Measurements from ENCODE around the gene SMIM41. TPM values are rescaled to one million over a fixed set of nuclear protein-coding genes. Genes with fewer than 3 reads are reported as not detected.

SMIM41 gene
- total and polyA plus RNA-seq, 10 of the 15 experiments (the other 5 are each of a cell fraction or from before 2014, with no cell fraction given): not detected

- TF ChIP-seq CTCF (IDR thresholded peaks at IDR 0.05 in 2 of 3, conservative IDR thresholded peaks at IDR 0.05 in 1 of 3; ENCODE audit: control insufficient read depth in 2 of 3, extremely low read depth in 1 of 3, insufficient read depth in 1 of 3, low read depth in 3 of 3, low read length in 3 of 3): no peak
- TF ChIP-seq JUND (IDR thresholded peaks at IDR 0.05; ENCODE audit: low read depth, low read length): no peak
- TF ChIP-seq USF2 (IDR thresholded peaks at IDR 0.05; ENCODE audit: borderline replicate concordance, low read depth, low read length): no peak
Observed at GRCh38 chr12:52074971-52075724, 4.4 kb upstream of the SMIM41 start (continued).

GRCh38 chr12:52076811-52077210, 2.7 kb upstream of the SMIM41 start:
- ChIA-PET SMC1A (ENCODE audit: uncharacterized antibody, unreplicated experiment) (no interaction called here), RAD21 (ENCODE audit: unreplicated experiment) (interaction anchor here (2.0 kb wide), 1 partner anchor 52 kb away, joined by 5 read pairs; no protein-coding TSS in a partner anchor), CTCF (interaction anchor here (1.1 to 1.3 kb wide), 2 partner anchors 9 to 11 kb away, joined by 3 read pairs; no protein-coding TSS in a partner anchor), POLR2A (interaction anchor here (1.0 kb wide), 1 partner anchor 36 kb away, joined by 3 read pairs; no protein-coding TSS in a partner anchor)
- H3K27me3 ChIP-seq (replicated peaks in 1 of 2; ENCODE audit: control insufficient read depth in 2 of 2, insufficient read depth in 2 of 2, low read length in 1 of 2): no peaks in the 10 kb centered on the region
- peaks cover 22% of the 10 kb centered on the region for H3K79me2 ChIP-seq (ENCODE audit: control insufficient read depth, insufficient read depth, low read length)
- no peak overlapping the region for H3K9ac ChIP-seq (ENCODE audit: control insufficient read depth, insufficient read depth, low read length)
- WGBS (ENCODE audit: insufficient coverage, insufficient replicate concordance, low lambda C conversion rate, missing lambda C conversion rate): 91% methylated on average over 16 of the region's 16 CpGs
- peaks cover 19% of the 10 kb centered on the region for H3K4me1 ChIP-seq (ENCODE audit: control insufficient read depth, insufficient read depth, low read length)
- BruUV-seq (replicated peaks): no TSS peak
- H3K4me2 ChIP-seq (ENCODE audit: control insufficient read depth, insufficient read depth): no peak overlapping the region
- H3K9me3 ChIP-seq (replicated peaks; ENCODE audit: control insufficient read depth, insufficient read depth, low read length): no peaks in the 10 kb centered on the region
- no peak overlapping the region for H3K4me3 ChIP-seq
- ATAC-seq (no peak), FAIRE-seq (no peak), DNase-seq (ENCODE audit: low read depth, low spot score) (no peak)
- intact Hi-C loops (cut with micrococcal nuclease; ENCODE audit: unreplicated experiment): no loop called here
- no peak overlapping the region for H2AFZ ChIP-seq (ENCODE audit: control insufficient read depth, low read depth, low read length)
- H3K27ac ChIP-seq (ENCODE audit: control insufficient read depth, insufficient read depth): no peak overlapping the region
- in situ Hi-C loops (cut with MboI): no loop called here
- peaks cover 16% of the 10 kb centered on the region in 2 experiments for H3K36me3 ChIP-seq (ENCODE audit: control insufficient read depth in 2 of 2, insufficient read depth in 2 of 2, low read length in 1 of 2)
- H4K20me1 ChIP-seq (ENCODE audit: control insufficient read depth, insufficient read depth): no peaks in the 10 kb centered on the region
- TF ChIP-seq CBX3 (IDR thresholded peaks at IDR 0.05; ENCODE audit: borderline replicate concordance, low read depth) (no peak), MYB (IDR thresholded peaks at IDR 0.05; ENCODE audit: borderline replicate concordance, low read depth, low read length) (no peak), E2F8 (IDR thresholded peaks at IDR 0.05; ENCODE audit: low read depth, partially characterized antibody) (no peak), GATAD2B (conservative IDR thresholded peaks at IDR 0.05; ENCODE audit: low read depth) (no peak), IRF5 (IDR thresholded peaks at IDR 0.05; ENCODE audit: borderline replicate concordance) (no peak), POLR2A (IDR thresholded peaks at IDR 0.05; ENCODE audit: low read depth, low read length) (no peak), NR2C1 (IDR thresholded peaks at IDR 0.05) (no peak), CHD1 (IDR thresholded peaks at IDR 0.05; ENCODE audit: low read depth, low read length) (no peak), MTA2 (IDR thresholded peaks at IDR 0.05; ENCODE audit: low read depth) (no peak)
